Activated naive CD4-positive, alpha-beta T cell treated with anti-CD3 and anti-CD28 coated beads, Interleukin-2, amount 50 U/mL, for 24 hours (primary cell): ENCODE measurements around the gene STMP1.
"Not testable (repeated sequence)": the region's sequence is repeated elsewhere in the genome, so short reads cannot be mapped to it uniquely, and the experiment has no call there.

Experiments used
- H3K27ac Mint-ChIP-seq: one replicate; pipeline ENCODE4 v1.8.0; 2021; ENCODE audit warnings: mild to moderate bottlenecking, mixed read lengths
- H3K27me3 Mint-ChIP-seq: one replicate; pipeline ENCODE4 v1.8.0; 2021; ENCODE audit warnings: mixed read lengths
- H3K36me3 Mint-ChIP-seq: one replicate; pipeline ENCODE4 v1.8.0; 2021; ENCODE audit warnings: mixed read lengths
- H3K4me1 Mint-ChIP-seq: one replicate; pipeline ENCODE4 v1.8.0; 2021; ENCODE audit warnings: mixed read lengths
- H3K4me3 Mint-ChIP-seq: one replicate; pipeline ENCODE4 v1.8.0; 2021; ENCODE audit warnings: mild to moderate bottlenecking, mixed read lengths
- H3K9me3 Mint-ChIP-seq: one replicate; pipeline ENCODE4 v1.8.0; 2021; ENCODE audit warnings: mixed read lengths

Gene STMP1

GRCh38 chr7:135653340-135654080 is 8.8 kb upstream of the STMP1 start:
- no peaks in the 10 kb centered on the region for H3K4me1 Mint-ChIP-seq
- no peaks in the 10 kb centered on the region for H3K27me3 Mint-ChIP-seq
- no peak overlapping the region for H3K4me3 Mint-ChIP-seq
- no peak overlapping the region for H3K27ac Mint-ChIP-seq
- no peaks in the 10 kb centered on the region for H3K9me3 Mint-ChIP-seq
- H3K36me3 Mint-ChIP-seq: peaks cover 4% of the 10 kb centered on the region

GRCh38 chr7:135658564-135658963 is 3.8 kb upstream of the STMP1 start:
- H3K27me3 Mint-ChIP-seq: no peaks in the 10 kb centered on the region
- no peaks in the 10 kb centered on the region for H3K9me3 Mint-ChIP-seq
- no peak overlapping the region for H3K27ac Mint-ChIP-seq
- peaks cover 9% of the 10 kb centered on the region for H3K4me1 Mint-ChIP-seq
- no peak overlapping the region for H3K4me3 Mint-ChIP-seq
- peaks cover 1% of the 10 kb centered on the region for H3K36me3 Mint-ChIP-seq

GRCh38 chr7:135659159-135659846 is 3.0 kb upstream of the STMP1 start:
- no peak overlapping the region for H3K4me3 Mint-ChIP-seq
- H3K27me3 Mint-ChIP-seq: no peaks in the 10 kb centered on the region
- H3K9me3 Mint-ChIP-seq: no peaks in the 10 kb centered on the region
- H3K27ac Mint-ChIP-seq: no peak overlapping the region
- peaks cover 3% of the 10 kb centered on the region for H3K36me3 Mint-ChIP-seq
- H3K4me1 Mint-ChIP-seq: peaks cover 16% of the 10 kb centered on the region

- Mint-ChIP-seq H3K9me3 (no peaks in the 10 kb centered on the region), H3K27ac (peak overlapping the region; percentile 92), H3K4me3 (peak overlapping the region; percentile 99), H3K36me3 (peaks cover 3% of the 10 kb centered on the region), H3K4me1 (peaks cover 35% of the 10 kb centered on the region), H3K27me3 (no peaks in the 10 kb centered on the region)
Measured at GRCh38 chr7:135661311-135662122, 797 bp upstream of the STMP1 start.

- Mint-ChIP-seq H3K36me3 (peaks cover 8% of the 10 kb centered on the region), H3K27ac (peak overlapping the region; percentile 92), H3K4me1 (peaks cover 40% of the 10 kb centered on the region), H3K4me3 (peak overlapping the region; percentile 99), H3K9me3 (no peaks in the 10 kb centered on the region), H3K27me3 (no peaks in the 10 kb centered on the region)
Measured at GRCh38 chr7:135662123-135662372, 266 bp upstream of the STMP1 start.

GRCh38 chr7:135664046-135664589 is 1.8 kb downstream of the STMP1 start:
- Mint-ChIP-seq H3K4me1 (peaks cover 57% of the 10 kb centered on the region), H3K27ac (peak overlapping the region; percentile 88), H3K36me3 (peaks cover 17% of the 10 kb centered on the region), H3K27me3 (no peaks in the 10 kb centered on the region), H3K9me3 (no peaks in the 10 kb centered on the region), H3K4me3 (peak overlapping the region; percentile 99)

GRCh38 chr7:135665042-135665441 is 2.7 kb downstream of the STMP1 start:
- no peaks in the 10 kb centered on the region for H3K9me3 Mint-ChIP-seq
- H3K27me3 Mint-ChIP-seq: no peaks in the 10 kb centered on the region
- peaks cover 66% of the 10 kb centered on the region for H3K4me1 Mint-ChIP-seq
- peak overlapping the region; percentile 99 for H3K4me3 Mint-ChIP-seq
- H3K27ac Mint-ChIP-seq: peak overlapping the region; percentile 12
- H3K36me3 Mint-ChIP-seq: peaks cover 19% of the 10 kb centered on the region

GRCh38 chr7:135666156-135666555 is 3.8 kb downstream of the STMP1 start:
- Mint-ChIP-seq H3K36me3 (peaks cover 19% of the 10 kb centered on the region), H3K4me3 (no peak overlapping the region), H3K4me1 (peaks cover 71% of the 10 kb centered on the region), H3K27ac (no peak overlapping the region), H3K9me3 (no peaks in the 10 kb centered on the region), H3K27me3 (no peaks in the 10 kb centered on the region)

- Mint-ChIP-seq H3K36me3 (peaks cover 19% of the 10 kb centered on the region), H3K9me3 (no peaks in the 10 kb centered on the region), H3K27me3 (no peaks in the 10 kb centered on the region), H3K27ac (no peak overlapping the region), H3K4me1 (peaks cover 66% of the 10 kb centered on the region), H3K4me3 (no peak overlapping the region)
Measured at GRCh38 chr7:135666846-135667245, 4.5 kb downstream of the STMP1 start.

GRCh38 chr7:135667626-135668025 is 5.3 kb downstream of the STMP1 start:
- H3K27ac Mint-ChIP-seq, H3K9me3 Mint-ChIP-seq, H3K4me3 Mint-ChIP-seq, H3K27me3 Mint-ChIP-seq: not testable (repeated sequence)
- Mint-ChIP-seq H3K4me1 (peaks cover 66% of the 10 kb centered on the region), H3K36me3 (peaks cover 18% of the 10 kb centered on the region)

GRCh38 chr7:135668852-135669395 is 6.6 kb downstream of the STMP1 start:
- H3K9me3 Mint-ChIP-seq, H3K4me3 Mint-ChIP-seq: not testable (repeated sequence)
- peaks cover 68% of the 10 kb centered on the region for H3K4me1 Mint-ChIP-seq

GRCh38 chr7:135669774-135670173 is 7.5 kb downstream of the STMP1 start:
- Mint-ChIP-seq H3K36me3 (peaks cover 18% of the 10 kb centered on the region), H3K27me3 (no peaks in the 10 kb centered on the region), H3K9me3 (no peaks in the 10 kb centered on the region), H3K4me3 (no peak overlapping the region), H3K27ac (no peak overlapping the region), H3K4me1 (peaks cover 60% of the 10 kb centered on the region)

More at GRCh38 chr7:135668852-135669395, 6.6 kb downstream of the STMP1 start:
- H3K27me3 Mint-ChIP-seq, H3K27ac Mint-ChIP-seq: not testable (repeated sequence)
- peaks cover 16% of the 10 kb centered on the region for H3K36me3 Mint-ChIP-seq

- no peaks in the 10 kb centered on the region for H3K9me3 Mint-ChIP-seq
- no peaks in the 10 kb centered on the region for H3K27me3 Mint-ChIP-seq
- peaks cover 20% of the 10 kb centered on the region for H3K36me3 Mint-ChIP-seq
- peaks cover 56% of the 10 kb centered on the region for H3K4me1 Mint-ChIP-seq
- no peak overlapping the region for H3K4me3 Mint-ChIP-seq
- H3K27ac Mint-ChIP-seq: no peak overlapping the region
Measured at GRCh38 chr7:135670179-135670578, 7.9 kb downstream of the STMP1 start.

GRCh38 chr7:135672560-135673359 is 10.4 kb downstream of the STMP1 start:
- no peaks in the 10 kb centered on the region for H3K27me3 Mint-ChIP-seq
- H3K4me1 Mint-ChIP-seq: peaks cover 38% of the 10 kb centered on the region
- H3K4me3 Mint-ChIP-seq: no peak overlapping the region
- H3K27ac Mint-ChIP-seq: no peak overlapping the region
- H3K36me3 Mint-ChIP-seq: peaks cover 17% of the 10 kb centered on the region
- no peaks in the 10 kb centered on the region for H3K9me3 Mint-ChIP-seq

- Mint-ChIP-seq H3K4me3 (no peak overlapping the region), H3K9me3 (no peaks in the 10 kb centered on the region), H3K4me1 (peaks cover 32% of the 10 kb centered on the region), H3K36me3 (peaks cover 16% of the 10 kb centered on the region), H3K27ac (no peak overlapping the region), H3K27me3 (no peaks in the 10 kb centered on the region)
Measured at GRCh38 chr7:135673360-135673706, 11.0 kb downstream of the STMP1 start.
